Natural killer cell (primary cell): Measurements from ENCODE around the gene SORCS1. TPM values are rescaled to one million over a fixed set of nuclear protein-coding genes. Genes with fewer than 3 reads are reported as not detected.

Experiments used
- ATAC-seq, 3 donors: fragments of 150-1000 bp in 2 of 3; fragments of 200-7000 bp in 1 of 3; cut with Tn5 transposase; 1 replicate in 1 of 3; 2 replicates in 2 of 3; pipeline ENCODE4 v1.10.0; 2021; ENCODE audit warnings: mild to moderate bottlenecking in 2 of 3, moderate library complexity in 2 of 3
- DNase-seq, 2 donors: peaks; one replicate each; pipeline versions ENCODE4 v3.0.0 to v3.0.0-alpha.2; 2013 to 2021; ENCODE audit warnings: mixed read lengths in 1 of 2
- H3K27ac ChIP-seq: one replicate; pipeline ENCODE4 v1.5.1; 2013; ENCODE audit warnings: mild to moderate bottlenecking, low read length
- H3K27me3 ChIP-seq: one replicate; pipeline ENCODE4 v1.6.1; 2013; ENCODE audit warnings: low read length; ENCODE audit not compliant: control insufficient read depth, insufficient read depth
- H3K36me3 ChIP-seq: one replicate; pipeline ENCODE4 v1.6.1; 2013; ENCODE audit warnings: low read length; ENCODE audit not compliant: control insufficient read depth, insufficient read depth
- H3K4me1 ChIP-seq: one replicate; pipeline ENCODE4 v1.6.1; 2013; ENCODE audit warnings: low read length; ENCODE audit not compliant: control insufficient read depth, insufficient read depth
- H3K4me3 ChIP-seq: one replicate; pipeline ENCODE4 v1.5.1; 2013; ENCODE audit warnings: low read length
- H3K9me3 ChIP-seq: one replicate; pipeline ENCODE4 v1.6.1; 2013; ENCODE audit warnings: low read length; ENCODE audit not compliant: control insufficient read depth, insufficient read depth
- H3K27ac Mint-ChIP-seq, 2 donors: one replicate each; pipeline ENCODE4 v1.8.0; 2022; ENCODE audit warnings: mild to moderate bottlenecking in 2 of 2, mixed read lengths in 2 of 2, moderate library complexity in 1 of 2
- H3K27me3 Mint-ChIP-seq, 2 donors: one replicate each; pipeline ENCODE4 v1.8.0; 2022; ENCODE audit warnings: low read depth in 2 of 2, mixed read lengths in 2 of 2
- H3K36me3 Mint-ChIP-seq: one replicate; pipeline ENCODE4 v1.8.0; 2022; ENCODE audit warnings: mixed read lengths
- H3K4me1 Mint-ChIP-seq, 2 donors: one replicate each; pipeline ENCODE4 v1.8.0; 2022; ENCODE audit warnings: mixed read lengths in 2 of 2
- H3K4me3 Mint-ChIP-seq: one replicate; pipeline ENCODE4 v1.8.0; 2022; ENCODE audit warnings: mild to moderate bottlenecking, moderate library complexity, mixed read lengths
- H3K9me3 Mint-ChIP-seq, 2 donors: one replicate each; pipeline ENCODE4 v1.8.0; 2022; ENCODE audit warnings: mixed read lengths in 2 of 2
- CTCF ChIP-seq: fragments of 200-600 bp; IDR thresholded peaks from one replicate; pipeline ENCODE4 v1.8.0; 2022; ENCODE audit warnings: antibody characterized with exemption
- WGBS: methylation state at CpG from one replicate; pipeline ENCODE4 v1.1.7; 2013; ENCODE audit warnings: missing lambda C conversion rate; ENCODE audit not compliant: insufficient coverage; 5-methylcytosine and 5-hydroxymethylcytosine counted together
- intact Hi-C: fragments of 100-400 bp; cut with micrococcal nuclease; formaldehyde crosslinking; loops from one replicate; pipeline ENCODE4 v1.14.2; 2022
- total RNA-seq, 4 donors: library from RNA; stranded (reverse); fragments of 120-200 nt in 1 of 4; gene quantifications; one replicate each; pipeline versions ENCODE4 v1.2.3 to v1.2.4, GENCODE V29; 2013 to 2022

Gene SORCS1
- total RNA-seq, 3 donors from 2014 or later (not counting 1 experiment from before 2014, with no cell fraction given) = not detected

- Histone ChIP-seq H3K36me3 (no peaks in the 10 kb centered on the region), H3K4me1 (no peaks in the 10 kb centered on the region), H3K4me3 (no peak overlapping the region), H3K27me3 (no peaks in the 10 kb centered on the region), H3K9me3 (no peaks in the 10 kb centered on the region), H3K27ac (no peak overlapping the region)
- H3K4me3 Mint-ChIP-seq = no peak overlapping the region
- 88% methylated on average over 6 of the region's 6 CpGs for WGBS
- no peak for DNase-seq
- no peak for ATAC-seq
- intact Hi-C loops = no loop called here
- H3K4me1 Mint-ChIP-seq = no peaks in the 10 kb centered on the region
- peaks cover 16 to 17% of the 10 kb centered on the region in 2 donors for H3K27me3 Mint-ChIP-seq
- H3K9me3 Mint-ChIP-seq = no peaks in the 10 kb centered on the region
- no peaks in the 10 kb centered on the region for H3K36me3 Mint-ChIP-seq
- H3K27ac Mint-ChIP-seq = no peak overlapping the region
- TF ChIP-seq CTCF = no peak
These were observed 69.5 kb downstream of the SORCS1 start for GRCh38 chr10:107094824-107095522.

GRCh38 chr10:107092321-107092720 is 72.2 kb downstream of the SORCS1 start:
- no peaks in the 10 kb centered on the region for H3K9me3 Mint-ChIP-seq
- TF ChIP-seq CTCF = no peak
- H3K36me3 Mint-ChIP-seq = no peaks in the 10 kb centered on the region
- no peaks in the 10 kb centered on the region for H3K9me3 ChIP-seq
- no peaks in the 10 kb centered on the region for H3K4me1 Mint-ChIP-seq
- no peaks in the 10 kb centered on the region for H3K36me3 ChIP-seq
- H3K27me3 Mint-ChIP-seq = peaks cover 11 to 16% of the 10 kb centered on the region in 2 donors
- H3K4me3 Mint-ChIP-seq = no peak overlapping the region
- 82% methylated on average over 1 of the region's 1 CpG for WGBS
- no peak overlapping the region for H3K27ac ChIP-seq
- intact Hi-C loops = no loop called here
- H3K27ac Mint-ChIP-seq = no peak overlapping the region
- no peaks in the 10 kb centered on the region for H3K4me1 ChIP-seq
- no peaks in the 10 kb centered on the region for H3K27me3 ChIP-seq
- H3K4me3 ChIP-seq = no peak overlapping the region
- DNase-seq (no peak), ATAC-seq (no peak)

- H3K4me3 Mint-ChIP-seq = no peak overlapping the region
- H3K4me1 Mint-ChIP-seq = no peaks in the 10 kb centered on the region
- intact Hi-C loops = no loop called here
- 73% methylated on average over 2 of the region's 2 CpGs for WGBS
- Histone ChIP-seq H3K9me3 (no peaks in the 10 kb centered on the region), H3K27me3 (no peaks in the 10 kb centered on the region), H3K4me1 (no peaks in the 10 kb centered on the region), H3K4me3 (no peak overlapping the region), H3K27ac (no peak overlapping the region), H3K36me3 (no peaks in the 10 kb centered on the region)
- ATAC-seq = no peak
- H3K36me3 Mint-ChIP-seq = no peaks in the 10 kb centered on the region
- DNase-seq = no peak
- peaks cover 11 to 16% of the 10 kb centered on the region in 2 donors for H3K27me3 Mint-ChIP-seq
- no peak for TF ChIP-seq CTCF
- no peak overlapping the region for H3K27ac Mint-ChIP-seq
- no peaks in the 10 kb centered on the region for H3K9me3 Mint-ChIP-seq
These were observed 73.4 kb downstream of the SORCS1 start for GRCh38 chr10:107091126-107091525.
